Measurements from ENCODE around the gene E2F4. TPM values are rescaled to one million over a fixed set of nuclear protein-coding genes. Genes with fewer than 3 reads are reported as not detected.

Gene E2F4
- total and polyA plus RNA-seq, 10 of the 15 experiments (the other 5 are each of a cell fraction or from before 2014, with no cell fraction given): 11.7 to 132 (median 95.9) TPM

DNA sequence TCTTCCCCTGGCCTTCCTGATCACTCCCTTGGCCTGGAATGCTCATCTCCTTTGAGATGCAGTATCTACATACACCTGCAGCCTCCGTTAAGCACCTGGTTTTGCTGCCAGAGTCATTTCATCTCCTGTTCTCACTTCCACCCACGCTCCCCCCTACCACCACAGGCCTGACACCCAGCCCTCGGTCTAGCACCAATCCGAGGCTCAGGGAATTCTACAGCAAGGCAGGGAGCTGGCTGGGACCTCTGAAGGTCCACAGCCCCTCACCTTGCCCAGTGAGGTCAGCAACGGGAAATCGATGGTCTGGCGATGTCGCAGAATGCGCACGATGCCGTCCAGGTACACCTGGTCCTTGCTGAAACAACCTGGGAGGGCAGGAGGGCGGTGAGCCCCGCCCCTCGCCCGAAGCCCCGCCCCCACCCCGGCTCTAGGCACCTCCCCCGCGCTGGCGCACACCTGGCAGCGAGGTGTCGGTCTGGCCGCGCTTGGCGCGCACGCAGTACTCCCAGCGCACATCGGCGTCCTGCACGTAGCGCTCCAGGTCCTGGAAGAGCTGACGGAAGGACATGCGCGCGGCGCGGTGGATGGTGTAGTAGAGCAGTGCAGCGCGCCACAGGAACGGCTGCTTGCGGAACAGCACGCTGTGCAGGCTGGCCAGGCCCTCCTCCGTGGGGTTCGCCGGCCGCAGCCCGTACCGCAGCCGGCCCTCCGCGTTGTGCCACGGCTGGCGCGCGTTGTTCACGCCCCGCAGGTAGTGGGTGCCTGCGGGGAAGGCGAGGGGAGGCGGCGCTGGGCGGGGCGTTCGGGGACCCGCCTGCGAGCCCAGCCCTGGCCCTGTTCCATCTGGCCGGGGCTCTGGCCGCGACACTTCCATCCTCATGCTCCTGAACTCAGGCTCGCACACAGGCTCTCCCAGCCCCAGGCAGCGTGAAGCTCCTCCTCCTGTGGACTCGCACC is 13.9 kb upstream of the E2F4 start:
- BruUV-seq (replicated peaks): no TSS peak
- H3K27me3 ChIP-seq (replicated peaks in 1 of 2; ENCODE audit: control insufficient read depth in 2 of 2, insufficient read depth in 2 of 2, low read length in 1 of 2): no peaks in the 10 kb centered on the region
- intact Hi-C loops (cut with micrococcal nuclease; ENCODE audit: unreplicated experiment): no loop called here
- H3K27ac ChIP-seq (ENCODE audit: control insufficient read depth, insufficient read depth): no peak overlapping the region
- POLR2A ChIA-PET: interaction anchor here (0.6 to 10.9 kb wide), 3 partner anchors 11 to 149 kb away, joined by 3 to 137 read pairs (median 3); partner anchors contain the start of genes FBXL8, HSF4 and TRADD
- H3K4me1 ChIP-seq (ENCODE audit: control insufficient read depth, insufficient read depth, low read length): peaks cover 28% of the 10 kb centered on the region
- H3K9me3 ChIP-seq (replicated peaks; ENCODE audit: control insufficient read depth, insufficient read depth, low read length): no peaks in the 10 kb centered on the region
- 13% methylated on average over 48 of the region's 73 CpGs for WGBS (ENCODE audit: insufficient coverage, insufficient replicate concordance, low lambda C conversion rate, missing lambda C conversion rate)
- ATAC-seq (peak; percentile 43), DNase-seq (ENCODE audit: low read depth, low spot score) (no peak), FAIRE-seq (no peak)
- RAD21 ChIA-PET (ENCODE audit: unreplicated experiment): interaction anchor here (1.1 kb wide), 1 partner anchor 15 kb away, joined by 3 read pairs; no protein-coding TSS in a partner anchor
- H3K79me2 ChIP-seq (ENCODE audit: control insufficient read depth, insufficient read depth, low read length): peaks cover 2% of the 10 kb centered on the region
- in situ Hi-C loops (cut with MboI): no loop called here
- peak overlapping the region; percentile 29; the same call in 1 of the 2 replicates for H2AFZ ChIP-seq (ENCODE audit: control insufficient read depth, low read depth, low read length)
- H4K20me1 ChIP-seq (ENCODE audit: control insufficient read depth, insufficient read depth): no peaks in the 10 kb centered on the region; the same call in 1 of the 2 replicates
- H3K4me2 ChIP-seq (ENCODE audit: control insufficient read depth, insufficient read depth): peak overlapping the region; percentile 97
- CTCF ChIA-PET: interaction anchor here (1.6 to 5.3 kb wide), 3 partner anchors 18 to 160 kb away, joined by 7 to 36 read pairs (median 8); partner anchors contain the start of genes FBXL8 and TRADD
- no peak overlapping the region for H3K9ac ChIP-seq (ENCODE audit: control insufficient read depth, insufficient read depth, low read length)
- no peaks in the 10 kb centered on the region for H3K36me3 ChIP-seq (ENCODE audit: control insufficient read depth in 2 of 2, insufficient read depth in 2 of 2, low read length in 1 of 2)
- SMC1A ChIA-PET (ENCODE audit: uncharacterized antibody, unreplicated experiment): interaction anchor here (2.1 kb wide), 1 partner anchor 15 kb away, joined by 10 read pairs; no protein-coding TSS in a partner anchor
- peak overlapping the region; percentile 55; the same call in 1 of the 2 replicates for H3K4me3 ChIP-seq
- TF ChIP-seq SKIL (IDR thresholded peaks at IDR 0.05; ENCODE audit: low read depth, poor library complexity, severe bottlenecking) (no peak), BHLHE40 (IDR thresholded peaks at IDR 0.05; ENCODE audit: borderline replicate concordance in 1 of 2, low read depth in 2 of 2, low read length in 1 of 2) (peak in 1 of 2 experiments; percentile 35; a peak in 1 of 4 replicates), ZNF687 (IDR thresholded peaks at IDR 0.05) (no peak), TCF3 (IDR thresholded peaks at IDR 0.05; ENCODE audit: borderline replicate concordance, insufficient read depth, low read depth, low read length) (0 out of 2 replicates have a peak, but pooled peaks have one; percentile 44), ZBTB33 (IDR thresholded peaks at IDR 0.05) (no peak), PML (IDR thresholded peaks at IDR 0.05; ENCODE audit: low read length) (no peak), HDAC6 (IDR thresholded peaks at IDR 0.05; ENCODE audit: unreplicated experiment) (no peak), IKZF1 (conservative IDR thresholded peaks at IDR 0.05) (peak; percentile 28), EGR1 (IDR thresholded peaks at IDR 0.05; ENCODE audit: borderline replicate concordance in 1 of 2, low read depth in 2 of 2, low read length in 2 of 2) (peak in 1 of 2 experiments; percentile 49; a peak in 1 of 3 replicates), POLR2AphosphoS2 (IDR thresholded peaks at IDR 0.05; ENCODE audit: low read depth, low read length) (peak; percentile 41; the same call in 1 of the 2 replicates), BACH1 (IDR thresholded peaks at IDR 0.05; ENCODE audit: borderline replicate concordance) (peak; percentile 44; the same call in 1 of the 2 replicates)
